SIG-M5 (cell line): ENCODE data around the gene STRBP.
"Not testable (repeated sequence)": the region's sequence is repeated elsewhere in the genome, so short reads cannot be mapped to it uniquely, and the experiment has no call there.

Experiments
- DNase-seq: peaks from one replicate; lab custom pipeline; 2025; lab: John Stamatoyannopoulos, UW

The STRBP gene

GRCh38 chr9:123249162-123249561, 19.2 kb downstream of the STRBP start:
- DNase-seq = not testable (repeated sequence)

- no peak for DNase-seq
Measured at GRCh38 chr9:123248630-123249029, 19.8 kb downstream of the STRBP start.

DNA sequence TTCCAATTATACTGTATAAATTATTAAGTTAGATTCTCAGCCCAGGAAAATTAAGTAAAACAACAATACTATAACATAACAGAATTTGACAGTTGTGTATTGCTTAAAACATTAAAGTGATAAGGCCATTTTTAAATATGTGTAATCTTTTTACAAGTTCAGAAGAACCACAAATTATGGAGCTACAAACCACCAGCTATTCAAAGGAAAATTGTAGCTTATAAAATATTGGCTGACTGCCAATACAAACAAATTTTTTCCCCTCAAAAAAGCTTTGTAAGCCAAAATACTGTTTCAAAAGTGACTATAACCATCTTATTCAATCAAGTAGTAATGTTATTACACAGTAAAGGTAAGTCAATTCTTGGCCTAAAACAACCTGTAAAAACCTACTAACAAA, 21.9 kb downstream of the STRBP start:
- no peak for DNase-seq

DNA sequence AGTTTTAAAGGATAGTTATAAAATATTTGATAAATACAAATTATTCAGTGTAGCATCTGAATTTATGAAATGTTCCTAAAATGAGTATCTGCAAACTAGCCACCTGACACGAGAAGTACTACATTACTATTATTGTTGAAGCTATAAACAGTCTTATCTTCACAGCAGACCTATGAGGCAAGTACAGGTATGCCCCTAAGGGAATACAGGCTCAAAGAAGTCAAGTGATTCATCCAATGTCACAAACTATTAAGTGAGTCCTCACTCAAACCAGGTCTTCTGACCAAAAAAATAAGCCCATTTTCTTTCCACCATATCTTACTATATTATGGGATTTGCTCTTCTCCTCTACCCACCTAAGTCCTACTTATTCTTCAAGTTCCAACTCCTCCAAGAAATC, 28.7 kb downstream of the STRBP start:
- DNase-seq = no peak

DNA sequence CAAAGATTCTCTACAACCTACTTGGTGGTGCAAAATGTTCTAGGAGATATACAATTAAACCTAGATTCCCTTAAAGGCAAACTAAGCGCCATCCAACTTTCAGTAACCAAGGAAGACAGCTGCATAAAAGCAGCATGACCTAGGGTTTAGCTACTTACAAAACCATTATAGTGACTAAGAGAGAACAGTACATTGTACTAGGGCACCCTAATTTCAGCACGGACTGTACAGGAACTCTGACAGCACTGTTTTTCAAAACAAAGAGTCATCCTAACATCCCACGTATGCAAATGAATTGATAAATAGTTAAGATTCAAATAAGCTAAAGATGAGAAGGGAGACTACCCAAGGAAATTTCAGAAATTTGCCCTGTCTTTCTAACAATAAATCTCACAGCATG, 30.0 kb downstream of the STRBP start:
- no peak for DNase-seq

GRCh38 chr9:123237220-123237619, 31.2 kb downstream of the STRBP start:
- DNase-seq = no peak

GRCh38 chr9:123235448-123235847, 32.9 kb downstream of the STRBP start:
- DNase-seq = no peak

DNA sequence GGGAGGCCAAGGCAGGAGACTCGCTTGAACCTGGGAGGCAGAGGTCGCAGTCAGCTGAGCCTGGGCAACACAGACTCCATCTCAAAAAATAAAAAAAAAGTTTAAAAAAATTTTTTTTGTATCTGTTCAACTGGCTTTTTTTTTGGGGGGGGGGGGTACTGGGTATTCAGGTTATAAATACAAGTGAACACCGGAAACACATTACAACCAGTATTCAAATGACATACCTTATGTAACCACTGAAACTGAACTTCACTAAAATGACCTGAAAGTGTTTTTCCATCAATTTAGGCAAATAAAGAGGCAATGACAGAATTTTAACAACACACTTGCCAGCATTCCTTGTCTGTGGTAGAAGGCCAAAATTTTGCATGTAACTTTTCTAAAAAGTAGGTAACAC, 33.5 kb downstream of the STRBP start:
- no peak for DNase-seq

GRCh38 chr9:123232332-123232731, 36.1 kb downstream of the STRBP start:
- no peak for DNase-seq

DNA sequence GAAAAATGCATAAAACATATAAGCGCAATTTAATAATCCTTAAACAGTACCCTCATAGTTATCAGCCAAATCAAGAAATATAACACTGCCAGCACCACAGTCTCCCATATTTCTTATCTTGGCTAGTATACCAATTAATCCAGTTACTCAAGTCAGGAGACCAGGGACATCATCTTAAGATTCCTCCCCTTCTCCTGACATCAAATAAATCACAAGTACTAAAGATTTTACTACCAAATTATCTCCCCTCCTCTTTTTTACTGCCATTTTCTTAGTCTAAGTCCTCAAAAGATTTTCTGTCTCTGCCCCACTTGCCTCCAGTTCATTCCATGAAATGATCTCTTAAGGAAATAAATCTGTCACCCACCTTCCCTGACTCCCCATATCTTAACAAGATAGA, 37.0 kb downstream of the STRBP start:
- DNase-seq = no peak

GRCh38 chr9:123228967-123229366, 39.4 kb downstream of the STRBP start:
- no peak for DNase-seq

DNA sequence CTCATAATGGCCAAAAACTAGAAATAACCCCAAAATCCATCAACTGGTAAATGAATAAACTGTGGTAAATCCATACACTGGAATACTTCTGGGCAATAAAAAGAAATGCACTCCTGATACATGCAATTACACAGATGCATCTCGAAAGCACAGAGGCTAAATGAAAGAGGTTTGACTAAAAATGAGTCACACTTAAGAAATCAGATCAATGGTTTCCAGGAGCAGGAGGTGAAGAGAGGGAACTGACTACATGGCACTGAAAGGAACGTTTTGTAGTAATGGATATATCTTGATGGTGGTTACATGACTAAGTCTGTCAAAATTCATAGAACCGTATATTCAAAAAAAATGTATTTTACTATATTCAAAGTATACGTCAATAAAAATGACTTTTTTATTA, 42.4 kb downstream of the STRBP start:
- no peak for DNase-seq

- DNase-seq = no peak
Measured at GRCh38 chr9:123225374-123225813, 43.0 kb downstream of the STRBP start.

GRCh38 chr9:123220127-123220526, 48.3 kb downstream of the STRBP start:
- DNase-seq = no peak

DNA sequence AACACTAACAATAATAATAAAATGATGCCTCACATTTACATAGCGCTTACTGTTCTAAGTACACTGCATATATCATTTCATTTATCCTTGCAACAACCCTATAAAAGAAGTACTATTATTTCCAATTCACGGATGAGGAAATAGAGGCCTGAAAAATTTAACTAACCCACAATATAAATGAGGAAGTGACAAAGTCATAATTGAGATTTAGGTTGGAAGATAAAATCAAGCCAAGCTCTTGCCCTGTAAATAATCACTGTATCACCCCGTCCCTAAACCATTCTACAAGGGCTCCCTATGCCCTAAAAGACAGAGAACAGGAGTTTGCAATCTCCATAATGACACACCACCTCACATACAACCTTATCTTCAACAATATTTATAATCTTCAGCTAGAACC, 49.6 kb downstream of the STRBP start:
- DNase-seq = no peak

DNA sequence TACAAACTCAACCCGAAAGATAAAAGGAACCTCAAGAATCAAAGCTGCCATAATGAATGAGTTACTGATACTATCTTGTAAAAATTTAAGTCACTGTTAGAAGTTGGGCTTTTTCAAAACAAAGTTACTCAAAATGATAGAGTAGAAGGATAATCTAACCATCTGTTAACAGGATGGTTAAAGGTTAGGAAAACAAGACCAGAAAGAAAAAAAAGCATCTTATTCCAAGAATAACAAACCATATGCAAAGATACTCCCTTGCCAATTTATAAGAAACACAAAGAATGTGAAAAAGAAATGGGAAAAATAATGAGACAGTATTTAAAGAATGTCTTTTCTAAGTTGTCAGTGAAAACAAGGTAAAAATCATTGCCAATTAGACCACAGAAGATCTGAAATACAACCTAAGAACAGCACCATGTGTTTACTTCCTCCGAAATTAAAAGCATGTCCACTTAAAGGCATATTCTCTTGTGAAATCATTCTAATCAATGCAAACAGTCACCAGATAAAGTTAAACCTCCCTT, 51.2 kb downstream of the STRBP start:
- DNase-seq = no peak

GRCh38 chr9:123216251-123216797, 52.1 kb downstream of the STRBP start:
- DNase-seq = no peak

GRCh38 chr9:123211081-123211480, 57.3 kb downstream of the STRBP start:
- no peak for DNase-seq

- DNase-seq = no peak
Measured at GRCh38 chr9:123208626-123209174, 59.7 kb downstream of the STRBP start.

DNA sequence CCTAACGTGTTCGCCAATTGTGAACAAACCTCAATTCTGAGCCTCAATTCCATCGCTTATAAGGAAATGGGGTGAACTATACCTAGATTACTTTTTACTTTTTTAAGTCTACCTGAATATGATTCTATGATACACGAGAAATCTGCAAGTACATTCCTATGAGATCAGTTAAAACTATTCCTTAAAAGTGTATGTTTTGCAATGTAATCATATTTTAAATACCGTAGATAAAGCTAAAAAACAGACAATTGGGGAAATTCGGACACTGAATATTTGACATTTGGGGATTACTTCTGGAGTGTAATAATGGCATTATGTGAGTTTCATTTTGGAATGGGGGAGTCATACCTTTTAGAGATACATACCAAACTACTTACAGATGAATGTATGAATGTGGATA, 62.3 kb downstream of the STRBP start:
- no peak for DNase-seq

DNA sequence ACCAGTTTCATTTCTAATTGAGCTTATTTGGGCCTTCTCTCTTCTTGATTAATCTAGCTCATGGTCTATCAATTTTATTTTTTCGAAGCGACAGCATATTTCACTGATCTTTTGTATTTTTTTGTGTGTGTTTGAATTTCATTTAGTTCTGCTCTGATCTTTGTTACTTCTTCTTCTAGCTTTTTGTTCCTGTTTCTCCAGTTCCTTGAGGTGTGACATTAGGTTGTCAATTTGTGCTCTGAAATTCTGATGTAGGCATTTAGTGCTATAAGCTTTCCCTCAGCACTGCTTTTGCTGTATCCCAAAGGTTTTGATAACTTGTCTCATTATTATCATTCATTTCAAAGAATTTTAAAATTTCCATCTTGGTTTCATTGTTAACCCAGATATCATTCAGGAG, 67.3 kb downstream of the STRBP start:
- no peak for DNase-seq

DNA sequence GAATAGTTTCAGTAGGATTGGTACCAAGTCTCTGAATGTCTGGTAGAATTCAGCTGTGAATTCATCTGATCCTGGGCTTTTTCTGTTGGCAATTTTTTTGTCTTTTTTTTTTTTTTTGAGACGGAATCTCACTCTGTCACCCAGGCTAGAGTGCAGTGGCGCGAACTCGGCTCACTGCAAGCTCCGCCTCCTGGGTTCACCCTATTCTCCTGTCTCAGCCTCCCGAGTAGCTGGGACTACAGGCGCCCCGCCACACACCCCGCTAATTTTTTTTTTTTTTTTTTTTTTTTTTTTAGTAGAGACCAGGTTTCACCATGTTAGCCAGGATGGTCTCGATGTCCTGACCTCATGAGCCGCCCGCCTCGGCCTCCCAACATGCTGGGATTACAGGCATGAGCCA, 67.9 kb downstream of the STRBP start:
- DNase-seq = not testable (repeated sequence)

GRCh38 chr9:123196124-123196523, 72.3 kb downstream of the STRBP start:
- DNase-seq = no peak

DNA sequence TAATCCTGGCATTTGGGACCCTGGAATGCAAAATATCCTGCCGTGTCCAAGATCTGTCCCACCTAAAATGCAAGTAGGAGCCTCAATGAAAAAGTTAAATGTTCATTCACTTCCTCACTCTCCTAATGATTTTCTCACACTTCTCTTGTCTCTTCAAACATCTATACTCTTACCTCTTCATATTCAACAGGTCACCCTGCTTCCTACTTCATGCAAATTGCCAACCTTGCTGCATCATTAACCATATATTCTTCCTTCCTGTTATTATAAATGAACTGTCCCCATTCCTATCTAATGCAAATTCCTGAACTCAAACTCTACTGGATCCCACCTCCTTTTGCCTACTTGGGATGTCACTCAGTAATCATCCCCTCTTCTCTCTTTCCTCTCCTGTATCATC, 74.4 kb downstream of the STRBP start:
- DNase-seq = no peak
